SK-N-MC (cell line): ENCODE results near the gene PDCD2.

ENCODE experiments used
- EZH2 ChIP-seq: fragments of 200-600 bp; sonication (generic); IDR thresholded peaks from one replicate; pipeline ENCODE4 v1.6.1; 2017; ENCODE audit warnings: antibody characterized with exemption
- FOXP2 ChIP-seq: optimal IDR thresholded peaks from 2 replicates; pipeline ENCODE3; 2011; ENCODE audit warnings: mild to moderate bottlenecking, moderate library complexity; ENCODE audit not compliant: insufficient read depth; ENCODE audit errors: extremely low read length, control extremely low read depth

GRCh38 chr6:170536671-170537070 is 47.8 kb downstream of the PDCD2 start:
- TF ChIP-seq EZH2 (no peak), FOXP2 (no peak)
